Mononuclear cell (primary cell): Measurements from ENCODE around the gene LSAMP. TPM values are rescaled to one million over a fixed set of nuclear protein-coding genes. Genes with fewer than 3 reads are reported as not detected.
"Not testable (repeated sequence)": the region's sequence is repeated elsewhere in the genome, so short reads cannot be mapped to it uniquely, and the experiment has no call there.

Experiments used
- H3K27me3 ChIP-seq: 2 replicates; pipeline ENCODE4 v1.6.0; 2011; ENCODE audit warnings: low read length, control low read depth; ENCODE audit not compliant: insufficient read depth
- H3K4me1 ChIP-seq: 2 replicates; pipeline ENCODE4 v1.5.1; 2011; ENCODE audit warnings: mild to moderate bottlenecking, low read length, control low read depth; ENCODE audit not compliant: insufficient read depth
- H3K4me3 ChIP-seq: 2 replicates; pipeline ENCODE4 v1.5.1; 2011; ENCODE audit warnings: mild to moderate bottlenecking, low read length, moderate library complexity
- H3K9me3 ChIP-seq: 2 replicates; pipeline ENCODE4 v1.5.1; 2011; ENCODE audit warnings: low read depth, mild to moderate bottlenecking, control low read depth, low read length
- total RNA-seq: library from RNA; depleted of rRNA; stranded (reverse); fragments of >200 nt; gene quantifications from one replicate; pipeline ENCODE4 v1.2.3, GENCODE V29; 2012

The LSAMP gene
- total RNA-seq, 1 donor = not detected

DNA sequence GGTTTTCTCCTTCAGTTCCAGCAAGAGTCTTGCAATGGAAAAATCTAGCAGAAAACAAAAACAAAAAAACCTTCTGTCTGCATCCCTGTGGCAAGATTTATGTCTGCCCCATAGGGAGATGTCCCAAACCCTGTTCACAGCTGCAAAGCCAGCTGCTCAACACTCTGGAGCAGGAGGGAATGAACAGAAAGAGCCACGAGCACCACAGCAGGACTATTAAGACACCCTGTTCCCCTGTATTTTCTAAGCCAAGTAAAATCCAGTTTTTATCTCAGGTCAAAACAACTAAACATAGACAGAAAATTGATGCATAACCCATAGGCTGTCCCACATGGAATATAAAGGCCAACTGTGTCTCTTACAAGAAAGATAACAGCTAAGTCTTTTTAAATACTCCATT is 357.9 kb downstream of the LSAMP start:
- no peaks in the 10 kb centered on the region for H3K27me3 ChIP-seq
- no peaks in the 10 kb centered on the region for H3K4me1 ChIP-seq

GRCh38 chr3:116084999-116085791 is 360.1 kb downstream of the LSAMP start:
- no peaks in the 10 kb centered on the region for H3K4me1 ChIP-seq
- no peak overlapping the region for H3K4me3 ChIP-seq
- H3K27me3 ChIP-seq = no peaks in the 10 kb centered on the region
- H3K9me3 ChIP-seq = no peaks in the 10 kb centered on the region

More for the DNA sequence above, 357.9 kb downstream of the LSAMP start:
- no peak overlapping the region for H3K4me3 ChIP-seq
- H3K9me3 ChIP-seq = no peaks in the 10 kb centered on the region

GRCh38 chr3:116083683-116084082 is 361.6 kb downstream of the LSAMP start:
- Histone ChIP-seq H3K4me1 (no peaks in the 10 kb centered on the region), H3K4me3 (no peak overlapping the region), H3K27me3 (no peaks in the 10 kb centered on the region), H3K9me3 (no peaks in the 10 kb centered on the region)

GRCh38 chr3:116078561-116078960 is 366.7 kb downstream of the LSAMP start:
- Histone ChIP-seq H3K4me3 (no peak overlapping the region), H3K4me1 (no peaks in the 10 kb centered on the region), H3K9me3 (no peaks in the 10 kb centered on the region), H3K27me3 (no peaks in the 10 kb centered on the region)

DNA sequence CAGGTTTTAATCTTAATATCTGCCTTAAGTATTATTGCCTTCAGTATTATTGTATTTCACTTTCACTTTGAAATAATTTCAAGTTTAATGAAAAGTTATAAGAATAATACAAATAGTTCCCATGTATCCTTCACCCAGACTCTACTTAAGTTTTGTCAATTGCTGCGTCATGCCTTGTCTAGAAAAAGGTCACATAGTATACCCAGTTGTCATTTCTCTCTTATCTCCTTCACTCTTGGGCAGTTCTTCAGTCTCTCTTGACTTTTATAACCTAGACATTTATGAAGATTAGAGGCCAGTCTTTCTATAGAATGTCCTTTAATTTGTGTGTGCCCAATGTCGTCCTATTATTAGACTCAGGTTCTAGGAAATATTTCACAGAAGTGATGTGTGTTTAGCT is 367.7 kb downstream of the LSAMP start:
- H3K4me3 ChIP-seq = no peak overlapping the region
- H3K27me3 ChIP-seq = no peaks in the 10 kb centered on the region
- H3K9me3 ChIP-seq = no peaks in the 10 kb centered on the region
- H3K4me1 ChIP-seq = no peaks in the 10 kb centered on the region

DNA sequence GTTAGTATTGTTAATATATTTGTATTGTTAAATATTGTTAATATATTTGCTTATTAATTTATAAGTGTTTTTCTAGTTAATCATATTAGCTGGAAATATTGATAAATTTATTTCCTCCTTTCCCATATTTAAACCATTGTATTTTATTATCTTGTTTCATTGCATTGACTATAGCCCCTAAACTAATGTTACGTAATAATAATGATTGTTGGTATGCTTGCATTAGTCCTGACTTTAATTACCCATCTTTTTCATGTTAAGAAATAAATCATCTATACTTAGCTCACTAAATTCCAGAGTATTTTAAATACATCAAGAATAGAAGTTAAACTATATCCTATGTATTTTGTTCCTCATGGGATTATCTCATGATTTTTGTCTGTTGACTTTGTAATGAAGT is 368.2 kb downstream of the LSAMP start:
- no peaks in the 10 kb centered on the region for H3K9me3 ChIP-seq
- H3K27me3 ChIP-seq = no peaks in the 10 kb centered on the region
- H3K4me1 ChIP-seq = no peaks in the 10 kb centered on the region
- no peak overlapping the region for H3K4me3 ChIP-seq

DNA sequence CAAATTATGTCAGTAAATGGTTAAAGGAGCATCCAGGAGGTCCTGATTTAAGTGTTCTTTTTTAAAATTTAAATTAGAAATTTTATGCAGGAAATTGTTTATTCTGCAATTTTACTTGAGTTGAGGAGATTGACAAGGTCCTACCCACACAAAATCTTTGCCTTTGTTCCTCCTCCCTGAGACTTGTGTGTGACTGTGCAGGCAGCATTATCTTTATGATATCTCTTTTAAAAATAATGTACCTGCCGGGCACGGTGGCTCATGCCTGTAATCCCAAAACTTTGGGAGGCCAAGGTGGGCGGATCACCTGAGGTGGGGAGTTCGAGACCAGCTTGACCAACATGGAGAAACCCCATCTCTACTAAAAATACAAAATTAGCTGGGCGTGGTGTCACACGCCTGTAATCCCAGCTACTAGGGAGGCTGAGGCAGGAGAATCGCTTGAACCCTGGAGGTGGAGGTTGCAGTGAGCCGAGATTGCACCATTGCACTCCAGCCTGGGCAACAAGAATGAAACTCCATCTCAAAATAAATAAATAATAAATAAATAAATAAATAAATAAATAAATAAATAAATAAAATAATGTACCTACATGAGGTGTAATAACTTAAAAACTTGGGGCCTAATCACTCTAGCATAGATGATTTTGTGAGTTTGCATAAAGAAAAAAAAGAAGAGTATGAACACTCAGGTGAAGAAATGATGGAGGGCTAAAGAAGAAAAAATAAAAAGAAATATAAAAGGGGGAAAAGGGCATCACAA is 374.6 kb downstream of the LSAMP start:
- H3K4me1 ChIP-seq, H3K4me3 ChIP-seq, H3K27me3 ChIP-seq, H3K9me3 ChIP-seq: not testable (repeated sequence)

DNA sequence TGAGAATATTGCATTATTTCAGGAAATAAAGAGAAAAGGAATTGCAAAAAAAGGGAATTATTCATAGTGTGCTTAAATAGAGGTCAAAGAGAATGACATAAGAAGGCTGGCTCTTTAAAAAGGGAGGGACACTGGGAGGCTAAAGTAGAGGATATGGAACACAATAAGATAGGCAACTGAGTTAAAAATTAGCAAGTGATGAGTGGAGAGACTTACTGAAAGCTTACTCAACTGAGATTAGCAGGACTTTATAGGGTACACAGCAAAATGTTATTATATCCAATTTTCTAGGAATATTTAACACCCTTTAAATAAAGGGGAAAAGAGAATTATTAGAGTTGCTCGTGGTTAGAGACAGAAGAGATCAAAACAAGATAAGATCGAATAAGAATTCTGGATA is 375.2 kb downstream of the LSAMP start:
- no peaks in the 10 kb centered on the region for H3K9me3 ChIP-seq
- no peaks in the 10 kb centered on the region for H3K4me1 ChIP-seq
- no peaks in the 10 kb centered on the region for H3K27me3 ChIP-seq
- H3K4me3 ChIP-seq = no peak overlapping the region

DNA sequence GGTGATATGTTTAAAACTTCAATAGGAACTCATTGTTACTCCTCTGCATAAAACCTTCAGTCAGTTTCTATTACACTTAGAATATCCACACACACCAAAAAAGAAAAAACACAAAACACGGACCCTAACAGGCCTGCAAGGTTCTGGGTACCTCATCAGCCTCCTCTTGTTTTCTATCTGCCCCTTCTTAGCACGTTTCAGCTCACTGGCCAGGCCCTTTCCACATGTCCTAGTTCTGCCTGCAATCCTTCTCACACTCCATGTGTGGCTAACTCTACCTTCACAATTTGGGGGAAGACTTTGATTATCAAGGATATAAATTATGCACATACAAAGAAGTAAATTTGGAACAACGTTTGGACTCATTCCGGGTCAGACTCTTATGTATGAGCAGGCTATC is 376.3 kb downstream of the LSAMP start:
- Histone ChIP-seq H3K4me1 (no peaks in the 10 kb centered on the region), H3K9me3 (no peaks in the 10 kb centered on the region), H3K27me3 (no peaks in the 10 kb centered on the region)

GRCh38 chr3:116067326-116067725 is 378.0 kb downstream of the LSAMP start:
- no peak overlapping the region for H3K4me3 ChIP-seq
- H3K27me3 ChIP-seq = no peaks in the 10 kb centered on the region
- no peaks in the 10 kb centered on the region for H3K9me3 ChIP-seq
- no peaks in the 10 kb centered on the region for H3K4me1 ChIP-seq

More for the DNA sequence above, 376.3 kb downstream of the LSAMP start:
- no peak overlapping the region for H3K4me3 ChIP-seq

DNA sequence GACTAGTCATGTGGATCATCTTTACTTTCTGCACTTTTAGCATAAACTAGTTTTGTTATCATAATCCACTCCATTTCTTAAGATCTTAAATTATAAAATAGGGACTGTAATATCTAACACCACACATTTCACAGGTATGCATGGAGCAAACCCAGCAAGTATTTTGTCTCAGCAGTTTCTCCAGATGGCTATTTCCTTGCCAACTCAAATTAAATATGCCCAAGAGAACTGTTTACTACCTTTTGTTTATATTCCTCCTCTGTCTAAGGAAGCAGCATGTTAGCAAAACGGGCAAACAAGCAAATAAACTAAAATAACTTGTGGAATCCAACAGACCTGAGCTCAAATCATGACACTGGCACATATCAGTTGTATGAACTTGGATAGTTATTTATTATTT is 379.8 kb downstream of the LSAMP start:
- Histone ChIP-seq H3K9me3 (no peaks in the 10 kb centered on the region), H3K27me3 (no peaks in the 10 kb centered on the region), H3K4me3 (no peak overlapping the region), H3K4me1 (no peaks in the 10 kb centered on the region)

GRCh38 chr3:116064646-116065045 is 380.6 kb downstream of the LSAMP start:
- Histone ChIP-seq H3K9me3 (no peaks in the 10 kb centered on the region), H3K27me3 (no peaks in the 10 kb centered on the region), H3K4me1 (no peaks in the 10 kb centered on the region), H3K4me3 (no peak overlapping the region)

- Histone ChIP-seq H3K9me3 (no peaks in the 10 kb centered on the region), H3K27me3 (no peaks in the 10 kb centered on the region), H3K4me1 (no peaks in the 10 kb centered on the region), H3K4me3 (no peak overlapping the region)
These were observed 385.7 kb downstream of the LSAMP start for GRCh38 chr3:116059421-116060096.

- no peaks in the 10 kb centered on the region for H3K4me1 ChIP-seq
- no peaks in the 10 kb centered on the region for H3K9me3 ChIP-seq
- no peaks in the 10 kb centered on the region for H3K27me3 ChIP-seq
- no peak overlapping the region for H3K4me3 ChIP-seq
These were observed 386.4 kb downstream of the LSAMP start for GRCh38 chr3:116058844-116059243.

DNA sequence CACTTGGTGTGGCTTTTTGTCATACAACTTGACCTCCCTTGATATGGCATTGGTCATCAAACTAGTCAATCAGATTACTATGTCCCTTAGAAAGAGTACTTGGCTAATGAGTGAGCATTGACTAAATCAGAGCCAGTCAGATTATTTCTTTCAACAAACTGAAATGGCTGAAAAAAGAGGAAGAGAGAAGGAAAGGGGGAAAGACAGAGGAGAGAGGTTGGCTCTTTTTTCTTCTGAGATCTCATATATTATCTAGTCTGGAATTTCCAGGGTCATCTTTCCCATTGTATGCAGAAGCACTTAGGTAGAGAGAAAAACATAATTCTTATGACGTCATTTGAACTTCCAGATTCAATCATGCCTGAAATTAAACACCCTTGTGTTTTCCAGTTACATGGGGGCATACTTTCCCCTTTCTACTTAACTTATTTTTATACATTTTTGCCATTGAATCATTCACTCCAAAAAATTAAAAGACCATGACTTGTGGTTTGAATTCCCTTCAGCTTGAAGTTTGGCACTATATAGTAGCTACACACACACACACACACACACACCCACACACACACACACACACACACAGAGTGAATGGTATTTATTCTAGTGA is 387.8 kb downstream of the LSAMP start:
- Histone ChIP-seq H3K4me1 (no peaks in the 10 kb centered on the region), H3K9me3 (no peaks in the 10 kb centered on the region), H3K27me3 (no peaks in the 10 kb centered on the region), H3K4me3 (no peak overlapping the region)
